Measurements from ENCODE around the gene ENPP3.

ENPP3 gene

GRCh38 chr6:131717836-131718542 is 80.9 kb downstream of the ENPP3 start:
- DNase-seq (ENCODE audit: extremely low read depth, low read depth) = no peak
- H3K4me3 ChIP-seq (replicated peaks; ENCODE audit: low read depth, low read length) = no peak overlapping the region
- TF ChIP-seq, protein P1, sequence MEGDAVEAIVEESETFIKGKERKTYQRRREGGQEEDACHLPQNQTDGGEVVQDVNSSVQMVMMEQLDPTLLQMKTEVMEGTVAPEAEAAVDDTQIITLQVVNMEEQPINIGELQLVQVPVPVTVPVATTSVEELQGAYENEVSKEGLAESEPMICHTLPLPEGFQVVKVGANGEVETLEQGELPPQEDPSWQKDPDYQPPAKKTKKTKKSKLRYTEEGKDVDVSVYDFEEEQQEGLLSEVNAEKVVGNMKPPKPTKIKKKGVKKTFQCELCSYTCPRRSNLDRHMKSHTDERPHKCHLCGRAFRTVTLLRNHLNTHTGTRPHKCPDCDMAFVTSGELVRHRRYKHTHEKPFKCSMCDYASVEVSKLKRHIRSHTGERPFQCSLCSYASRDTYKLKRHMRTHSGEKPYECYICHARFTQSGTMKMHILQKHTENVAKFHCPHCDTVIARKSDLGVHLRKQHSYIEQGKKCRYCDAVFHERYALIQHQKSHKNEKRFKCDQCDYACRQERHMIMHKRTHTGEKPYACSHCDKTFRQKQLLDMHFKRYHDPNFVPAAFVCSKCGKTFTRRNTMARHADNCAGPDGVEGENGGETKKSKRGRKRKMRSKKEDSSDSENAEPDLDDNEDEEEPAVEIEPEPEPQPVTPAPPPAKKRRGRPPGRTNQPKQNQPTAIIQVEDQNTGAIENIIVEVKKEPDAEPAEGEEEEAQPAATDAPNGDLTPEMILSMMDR (IDR thresholded peaks at IDR 0.05; ENCODE audit: low read depth, low read length, missing control alignments) = no peak

- TF ChIP-seq, protein P1 (IDR thresholded peaks at IDR 0.05; ENCODE audit: low read depth, low read length, missing control alignments) = no peak
- DNase-seq (ENCODE audit: extremely low read depth, low read depth) = no peak
Measured at GRCh38 chr6:131721161-131721560, 84.1 kb downstream of the ENPP3 start.

DNA sequence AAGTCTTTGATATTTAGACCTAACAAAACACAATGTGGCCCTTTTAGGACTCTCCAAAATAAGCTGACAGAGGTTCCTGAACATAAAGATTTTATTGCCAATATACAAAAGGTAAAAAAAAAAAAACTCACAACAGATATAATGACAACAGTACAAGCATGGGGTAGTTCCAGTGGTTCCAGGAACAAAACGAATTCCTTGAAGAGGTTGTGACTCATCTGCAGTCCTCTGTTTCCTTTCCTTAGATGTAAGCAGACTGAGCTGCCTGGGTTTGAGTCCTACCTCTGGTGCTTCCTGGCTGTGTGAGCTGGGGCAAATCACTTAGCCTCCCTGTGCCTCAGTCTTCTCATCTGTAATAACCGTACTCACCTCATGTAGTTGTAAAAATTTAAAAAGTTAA is 87.0 kb downstream of the ENPP3 start:
- TF ChIP-seq, protein P1 (IDR thresholded peaks at IDR 0.05; ENCODE audit: low read depth, low read length, missing control alignments) = no peak
- H3K4me3 ChIP-seq (replicated peaks; ENCODE audit: low read depth, low read length) = no peak overlapping the region
- no peak for DNase-seq (ENCODE audit: extremely low read depth, low read depth)

More at GRCh38 chr6:131721161-131721560, 84.1 kb downstream of the ENPP3 start:
- H3K4me3 ChIP-seq (replicated peaks; ENCODE audit: low read depth, low read length) = no peak overlapping the region

DNA sequence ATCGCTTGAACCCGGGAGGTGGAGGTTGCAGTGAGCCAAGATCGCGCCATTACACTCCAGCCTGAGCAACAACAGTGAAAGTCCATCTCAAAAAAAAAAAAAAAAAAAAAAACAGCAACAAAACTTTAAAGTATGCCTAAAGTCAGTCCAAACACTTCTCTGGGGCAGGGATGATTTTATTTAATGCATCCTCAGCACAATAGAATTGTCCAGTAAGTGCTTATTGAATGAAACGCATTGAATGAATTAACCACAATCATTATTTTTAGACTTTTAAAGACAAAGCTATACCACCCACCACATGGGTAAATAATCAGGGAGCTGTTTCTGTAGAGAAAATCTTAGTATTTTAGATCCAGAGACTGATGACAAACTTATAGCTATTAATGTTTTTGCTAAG is 90.4 kb downstream of the ENPP3 start:
- H3K4me3 ChIP-seq (replicated peaks; ENCODE audit: low read depth, low read length) = no peak overlapping the region
- TF ChIP-seq, protein P1 (IDR thresholded peaks at IDR 0.05; ENCODE audit: low read depth, low read length, missing control alignments) = no peak
- DNase-seq (ENCODE audit: extremely low read depth, low read depth) = no peak

GRCh38 chr6:131727868-131728267 is 90.8 kb downstream of the ENPP3 start:
- no peak overlapping the region for H3K4me3 ChIP-seq (replicated peaks; ENCODE audit: low read depth, low read length)
- DNase-seq (ENCODE audit: extremely low read depth, low read depth) = no peak
- TF ChIP-seq, protein P1 (IDR thresholded peaks at IDR 0.05; ENCODE audit: low read depth, low read length, missing control alignments) = no peak

DNA sequence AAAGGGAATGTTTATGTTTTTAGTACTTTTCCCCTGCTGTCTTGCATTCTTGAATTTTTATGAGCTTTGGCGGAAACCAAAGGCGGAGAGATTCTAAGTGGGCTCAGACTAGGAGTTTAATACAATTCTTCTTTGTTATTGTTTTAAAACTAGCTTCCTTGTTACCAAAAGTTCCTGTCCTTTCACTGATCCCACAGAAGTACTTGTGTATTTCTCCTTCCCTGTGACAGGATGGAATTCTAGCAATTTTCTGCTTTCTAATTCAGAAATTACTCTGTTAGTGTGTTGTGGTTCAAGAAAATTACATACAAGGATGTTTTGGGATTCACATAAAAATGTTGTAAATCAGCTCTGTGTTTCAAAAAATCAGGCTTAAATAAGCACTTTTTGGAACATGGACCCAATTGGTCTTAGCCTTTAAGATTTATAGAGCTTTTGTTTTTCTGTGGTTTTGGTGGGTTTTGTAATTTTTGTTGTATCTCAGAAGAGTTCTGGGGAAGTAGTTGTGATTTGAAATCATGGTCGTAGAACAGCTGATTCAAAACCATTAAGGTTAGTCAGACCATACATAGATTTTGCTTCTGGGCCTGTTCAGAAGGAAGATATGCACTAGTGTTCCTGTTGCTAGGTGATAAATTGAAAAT is 91.3 kb downstream of the ENPP3 start:
- no peak overlapping the region for H3K4me3 ChIP-seq (replicated peaks; ENCODE audit: low read depth, low read length)
- TF ChIP-seq, protein P1 (IDR thresholded peaks at IDR 0.05; ENCODE audit: low read depth, low read length, missing control alignments) = no peak
- no peak for DNase-seq (ENCODE audit: extremely low read depth, low read depth)

Data from HFF-Myc (cell line).